ENCODE results near the gene CLEC9A. TPM values are rescaled to one million over a fixed set of nuclear protein-coding genes. Genes with fewer than 3 reads are reported as not detected.
A peak's percentile ranks its signal among the peaks of the same experiment; 100 is the strongest.
"Not testable (repeated sequence)": the region's sequence is repeated elsewhere in the genome, so short reads cannot be mapped to it uniquely, and the experiment has no call there.

CLEC9A gene
- total RNA-seq, 1 donor from 2014 or later = 0.43 TPM

GRCh38 chr12:10012630-10013330, 17.7 kb upstream of the CLEC9A start:
- H3K9me3 ChIP-seq = no peaks in the 10 kb centered on the region
- H3K4me1 ChIP-seq = no peaks in the 10 kb centered on the region
- ATAC-seq (no peak), DNase-seq (no peak)
- no peaks in the 10 kb centered on the region for H3K27me3 ChIP-seq
- no peak overlapping the region for H3K4me3 ChIP-seq
- H3K36me3 ChIP-seq = no peaks in the 10 kb centered on the region
- no peak overlapping the region for H3K27ac ChIP-seq
- intact Hi-C loops (cut with DNase I) = no loop called here
- TF ChIP-seq, protein P1, sequence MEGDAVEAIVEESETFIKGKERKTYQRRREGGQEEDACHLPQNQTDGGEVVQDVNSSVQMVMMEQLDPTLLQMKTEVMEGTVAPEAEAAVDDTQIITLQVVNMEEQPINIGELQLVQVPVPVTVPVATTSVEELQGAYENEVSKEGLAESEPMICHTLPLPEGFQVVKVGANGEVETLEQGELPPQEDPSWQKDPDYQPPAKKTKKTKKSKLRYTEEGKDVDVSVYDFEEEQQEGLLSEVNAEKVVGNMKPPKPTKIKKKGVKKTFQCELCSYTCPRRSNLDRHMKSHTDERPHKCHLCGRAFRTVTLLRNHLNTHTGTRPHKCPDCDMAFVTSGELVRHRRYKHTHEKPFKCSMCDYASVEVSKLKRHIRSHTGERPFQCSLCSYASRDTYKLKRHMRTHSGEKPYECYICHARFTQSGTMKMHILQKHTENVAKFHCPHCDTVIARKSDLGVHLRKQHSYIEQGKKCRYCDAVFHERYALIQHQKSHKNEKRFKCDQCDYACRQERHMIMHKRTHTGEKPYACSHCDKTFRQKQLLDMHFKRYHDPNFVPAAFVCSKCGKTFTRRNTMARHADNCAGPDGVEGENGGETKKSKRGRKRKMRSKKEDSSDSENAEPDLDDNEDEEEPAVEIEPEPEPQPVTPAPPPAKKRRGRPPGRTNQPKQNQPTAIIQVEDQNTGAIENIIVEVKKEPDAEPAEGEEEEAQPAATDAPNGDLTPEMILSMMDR (IDR thresholded peaks at IDR 0.05) = no peak

- Histone ChIP-seq H3K36me3 (no peaks in the 10 kb centered on the region), H3K27me3 (no peaks in the 10 kb centered on the region), H3K27ac (no peak overlapping the region), H3K4me3 (no peak overlapping the region), H3K4me1 (no peaks in the 10 kb centered on the region), H3K9me3 (no peaks in the 10 kb centered on the region)
- intact Hi-C loops (cut with DNase I) = no loop called here
- TF ChIP-seq, protein P1 (IDR thresholded peaks at IDR 0.05) = no peak
- ATAC-seq (no peak), DNase-seq (no peak)
These were observed 15.0 kb upstream of the CLEC9A start for GRCh38 chr12:10015450-10015849.

DNA sequence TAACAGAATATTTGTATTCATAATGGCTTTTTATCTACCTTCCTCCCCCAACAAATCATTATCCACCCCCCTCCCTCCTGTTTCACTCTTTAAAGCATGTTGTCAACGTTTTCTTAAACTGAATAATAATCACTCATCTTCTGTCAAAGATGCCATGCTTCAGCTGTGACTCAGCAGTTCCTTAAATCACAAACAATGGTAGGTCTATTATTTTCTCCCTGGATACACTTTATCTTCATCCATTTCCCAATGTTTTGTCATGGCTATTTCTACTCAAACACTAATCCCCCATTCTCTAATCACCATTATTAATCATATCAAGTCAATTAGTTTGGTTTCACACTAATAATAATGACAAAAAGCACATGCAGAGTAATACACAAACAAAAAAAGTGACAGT, 13.6 kb upstream of the CLEC9A start:
- Histone ChIP-seq H3K4me3 (no peak overlapping the region), H3K27ac (no peak overlapping the region), H3K36me3 (no peaks in the 10 kb centered on the region), H3K4me1 (no peaks in the 10 kb centered on the region), H3K9me3 (no peaks in the 10 kb centered on the region), H3K27me3 (no peaks in the 10 kb centered on the region)
- TF ChIP-seq, protein P1 (IDR thresholded peaks at IDR 0.05) = no peak
- ATAC-seq (no peak), DNase-seq (no peak)
- intact Hi-C loops (cut with DNase I) = no loop called here

- ATAC-seq = no peak
- no peak for DNase-seq
- TF ChIP-seq, protein P1 (IDR thresholded peaks at IDR 0.05) = no peak
- H3K27me3 ChIP-seq = no peaks in the 10 kb centered on the region
- H3K36me3 ChIP-seq = no peaks in the 10 kb centered on the region
- H3K27ac ChIP-seq = no peak overlapping the region
- intact Hi-C loops (cut with DNase I) = no loop called here
- H3K9me3 ChIP-seq = no peaks in the 10 kb centered on the region
- no peak overlapping the region for H3K4me3 ChIP-seq
- no peaks in the 10 kb centered on the region for H3K4me1 ChIP-seq
These were observed 12.1 kb upstream of the CLEC9A start for GRCh38 chr12:10018386-10018785.

DNA sequence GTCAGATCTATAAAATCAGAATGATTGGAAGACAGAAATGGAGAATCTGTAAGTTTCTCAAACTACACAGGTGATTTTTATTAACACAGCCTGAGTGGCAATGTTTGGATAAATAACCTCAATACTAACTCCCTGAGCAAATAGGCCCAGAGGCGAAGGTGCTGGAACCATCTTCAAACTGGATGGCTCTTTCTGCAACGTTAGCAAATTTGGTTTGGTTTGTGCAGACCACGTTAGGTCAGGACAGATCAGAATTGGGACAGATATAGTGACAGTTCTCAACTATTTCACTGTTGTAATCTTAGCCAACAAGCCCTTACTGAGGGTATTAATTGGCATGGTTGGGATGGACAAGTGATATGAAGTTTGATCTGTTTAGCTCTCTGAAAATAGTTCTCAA, 9.1 kb upstream of the CLEC9A start:
- H3K27me3 ChIP-seq = no peaks in the 10 kb centered on the region
- no peak for ATAC-seq
- no peak for DNase-seq
- TF ChIP-seq, protein P1 (IDR thresholded peaks at IDR 0.05) = no peak
- H3K4me3 ChIP-seq = no peak overlapping the region
- H3K4me1 ChIP-seq = no peaks in the 10 kb centered on the region
- H3K36me3 ChIP-seq = no peaks in the 10 kb centered on the region
- H3K9me3 ChIP-seq = no peaks in the 10 kb centered on the region
- H3K27ac ChIP-seq = no peak overlapping the region
- intact Hi-C loops (cut with DNase I) = no loop called here

- intact Hi-C loops (cut with DNase I) = no loop called here
- H3K4me1 ChIP-seq = no peaks in the 10 kb centered on the region
- H3K9me3 ChIP-seq = no peaks in the 10 kb centered on the region
- ATAC-seq (peak; percentile 58), DNase-seq (no peak)
- no peak overlapping the region for H3K4me3 ChIP-seq
- TF ChIP-seq, protein P1 (IDR thresholded peaks at IDR 0.05) = no peak
- H3K36me3 ChIP-seq = no peaks in the 10 kb centered on the region
- H3K27me3 ChIP-seq = no peaks in the 10 kb centered on the region
- no peak overlapping the region for H3K27ac ChIP-seq
These were observed 5.2 kb upstream of the CLEC9A start for GRCh38 chr12:10025236-10025635.

GRCh38 chr12:10026666-10027065, 3.8 kb upstream of the CLEC9A start:
- H3K36me3 ChIP-seq; H3K9me3 ChIP-seq; H3K27ac ChIP-seq; DNase-seq; H3K27me3 ChIP-seq; H3K4me1 ChIP-seq; ATAC-seq; H3K4me3 ChIP-seq; intact Hi-C loops (cut with DNase I): not testable (repeated sequence)

All from upper lobe of right lung (tissue), 1 donor.